NCI-H187 (cell line): ENCODE measurements around the gene MUSTN1.

ENCODE experiments used
- DNase-seq, 2 experiments: peaks; one replicate each; lab custom pipeline; 2025; lab: John Stamatoyannopoulos, UW

Gene MUSTN1

GRCh38 chr3:52834871-52835501 lies at the start of gene MUSTN1:
MUSTN1 (minus strand) TSS chr3:52835019; CDS start chr3:52834948, 71 bp downstream.
- DNase-seq = no peak

GRCh38 chr3:52882377-52882776 lies 47.6 kb upstream of the MUSTN1 start:
- no peak for DNase-seq

- no peak for DNase-seq
Measured at GRCh38 chr3:52881871-52882270, 47.1 kb upstream of the MUSTN1 start.

- no peak for DNase-seq
Measured at GRCh38 chr3:52880474-52880873, 45.7 kb upstream of the MUSTN1 start.

- DNase-seq = no peak
Measured at GRCh38 chr3:52880047-52880446, 45.2 kb upstream of the MUSTN1 start.

GRCh38 chr3:52879581-52879980 lies 44.8 kb upstream of the MUSTN1 start:
- no peak for DNase-seq

- no peak for DNase-seq
Measured at GRCh38 chr3:52879090-52879489, 44.3 kb upstream of the MUSTN1 start.

GRCh38 chr3:52877085-52877484 lies 42.3 kb upstream of the MUSTN1 start:
- DNase-seq = no peak

GRCh38 chr3:52874864-52875587 lies 40.2 kb upstream of the MUSTN1 start:
- DNase-seq = no peak

GRCh38 chr3:52874160-52874701 lies 39.4 kb upstream of the MUSTN1 start:
- no peak for DNase-seq

GRCh38 chr3:52873433-52874159 lies 38.8 kb upstream of the MUSTN1 start:
- DNase-seq = no peak

GRCh38 chr3:52872245-52872644 lies 37.4 kb upstream of the MUSTN1 start:
- DNase-seq = no peak

- DNase-seq = no peak
Measured at GRCh38 chr3:52871761-52872160, 36.9 kb upstream of the MUSTN1 start.

- no peak for DNase-seq
Measured at GRCh38 chr3:52870471-52870870, 35.7 kb upstream of the MUSTN1 start.

GRCh38 chr3:52866427-52866826 lies 31.6 kb upstream of the MUSTN1 start:
- DNase-seq = no peak

- no peak for DNase-seq
Measured at GRCh38 chr3:52865994-52866393, 31.2 kb upstream of the MUSTN1 start.

GRCh38 chr3:52860424-52860768 lies 25.6 kb upstream of the MUSTN1 start:
- DNase-seq = no peak

GRCh38 chr3:52859686-52860423 lies 25.0 kb upstream of the MUSTN1 start:
- no peak for DNase-seq

- no peak for DNase-seq
Measured at GRCh38 chr3:52857864-52858263, 23.0 kb upstream of the MUSTN1 start.

- DNase-seq = no peak
Measured at GRCh38 chr3:52857133-52857532, 22.3 kb upstream of the MUSTN1 start.

GRCh38 chr3:52856666-52857065 lies 21.8 kb upstream of the MUSTN1 start:
- no peak for DNase-seq

- no peak for DNase-seq
Measured at GRCh38 chr3:52854013-52854412, 19.2 kb upstream of the MUSTN1 start.
